SK-N-MC (cell line): ENCODE results near the gene EVC2.

Experiments
- EZH2 ChIP-seq: fragments of 200-600 bp; sonication (generic); IDR thresholded peaks from one replicate; pipeline ENCODE4 v1.6.1; 2017; ENCODE audit warnings: antibody characterized with exemption
- FOXP2 ChIP-seq: optimal IDR thresholded peaks from 2 replicates; pipeline ENCODE3; 2011; ENCODE audit warnings: mild to moderate bottlenecking, moderate library complexity; ENCODE audit not compliant: insufficient read depth; ENCODE audit errors: extremely low read length, control extremely low read depth
- POLR2AphosphoS5 ChIP-seq: IDR thresholded peaks from 2 replicates; pipeline ENCODE4 v1.6.1; 2012; ENCODE audit warnings: mild to moderate bottlenecking, low read depth, low read length, borderline replicate concordance

- TF ChIP-seq EZH2 (no peak), POLR2AphosphoS5 (no peak), FOXP2 (no peak)
These were observed 3.3 kb upstream of the EVC2 start for GRCh38 chr4:5711479-5712184.
